ENCODE measurements around the gene WDR93.

Gene WDR93

DNA sequence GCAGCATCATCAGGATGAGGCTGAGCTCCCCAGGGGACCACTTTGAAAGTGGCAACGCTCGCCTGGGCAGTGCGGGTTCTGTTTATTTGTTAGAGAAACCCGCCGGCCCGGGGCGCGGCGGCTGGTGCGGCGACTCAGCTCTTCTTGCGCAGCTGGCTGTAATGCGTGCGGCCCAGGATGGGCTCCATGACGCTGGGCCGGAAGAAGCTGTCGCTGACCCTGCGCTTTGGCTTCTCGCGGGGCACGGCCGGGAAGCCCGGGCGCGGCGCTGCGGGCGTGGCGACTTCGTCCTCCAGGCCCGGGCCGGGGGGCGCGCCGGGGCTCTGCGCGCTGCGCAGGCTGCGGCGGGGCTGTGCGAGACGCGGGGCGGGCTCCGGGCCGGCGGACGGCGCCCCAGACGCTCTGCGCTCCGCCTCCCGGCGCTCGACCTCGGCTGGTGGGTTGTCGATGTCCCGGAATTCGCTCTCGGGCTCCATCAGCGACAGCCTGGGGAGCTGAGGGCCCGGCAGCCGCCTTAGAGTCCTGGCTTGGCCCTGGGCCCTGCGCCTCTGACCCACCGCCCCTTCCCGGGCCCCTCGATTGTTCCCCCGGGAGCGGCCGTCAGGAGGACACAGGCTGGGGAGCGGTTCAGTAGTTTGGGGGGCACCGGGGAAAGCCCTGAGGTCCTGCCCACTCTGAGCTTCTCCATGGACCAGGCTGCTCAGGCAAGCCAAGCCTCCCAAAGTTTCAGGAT is 25.0 kb upstream of the WDR93 start (continued):
- TF ChIP-seq, protein P1, sequence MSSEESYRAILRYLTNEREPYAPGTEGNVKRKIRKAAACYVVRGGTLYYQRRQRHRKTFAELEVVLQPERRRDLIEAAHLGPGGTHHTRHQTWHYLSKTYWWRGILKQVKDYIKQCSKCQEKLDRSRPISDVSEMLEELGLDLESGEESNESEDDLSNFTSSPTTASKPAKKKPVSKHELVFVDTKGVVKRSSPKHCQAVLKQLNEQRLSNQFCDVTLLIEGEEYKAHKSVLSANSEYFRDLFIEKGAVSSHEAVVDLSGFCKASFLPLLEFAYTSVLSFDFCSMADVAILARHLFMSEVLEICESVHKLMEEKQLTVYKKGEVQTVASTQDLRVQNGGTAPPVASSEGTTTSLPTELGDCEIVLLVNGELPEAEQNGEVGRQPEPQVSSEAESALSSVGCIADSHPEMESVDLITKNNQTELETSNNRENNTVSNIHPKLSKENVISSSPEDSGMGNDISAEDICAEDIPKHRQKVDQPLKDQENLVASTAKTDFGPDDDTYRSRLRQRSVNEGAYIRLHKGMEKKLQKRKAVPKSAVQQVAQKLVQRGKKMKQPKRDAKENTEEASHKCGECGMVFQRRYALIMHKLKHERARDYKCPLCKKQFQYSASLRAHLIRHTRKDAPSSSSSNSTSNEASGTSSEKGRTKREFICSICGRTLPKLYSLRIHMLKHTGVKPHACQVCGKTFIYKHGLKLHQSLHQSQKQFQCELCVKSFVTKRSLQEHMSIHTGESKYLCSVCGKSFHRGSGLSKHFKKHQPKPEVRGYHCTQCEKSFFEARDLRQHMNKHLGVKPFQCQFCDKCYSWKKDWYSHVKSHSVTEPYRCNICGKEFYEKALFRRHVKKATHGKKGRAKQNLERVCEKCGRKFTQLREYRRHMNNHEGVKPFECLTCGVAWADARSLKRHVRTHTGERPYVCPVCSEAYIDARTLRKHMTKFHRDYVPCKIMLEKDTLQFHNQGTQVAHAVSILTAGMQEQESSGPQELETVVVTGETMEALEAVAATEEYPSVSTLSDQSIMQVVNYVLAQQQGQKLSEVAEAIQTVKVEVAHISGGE (tag by site-specific recombination; conservative IDR thresholded peaks at IDR 0.05; ENCODE audit: low read depth) = peak; percentile 49; the same call in 1 of the 2 replicates
- TF ChIP-seq ZNF664 (tag by site-specific recombination; IDR thresholded peaks at IDR 0.05) = no peak
- peak; percentile 71; the same call in 1 of the 2 replicates for TF ChIP-seq ZBTB20 (tag by site-specific recombination; IDR thresholded peaks at IDR 0.05)
- TF ChIP-seq, protein P2, sequence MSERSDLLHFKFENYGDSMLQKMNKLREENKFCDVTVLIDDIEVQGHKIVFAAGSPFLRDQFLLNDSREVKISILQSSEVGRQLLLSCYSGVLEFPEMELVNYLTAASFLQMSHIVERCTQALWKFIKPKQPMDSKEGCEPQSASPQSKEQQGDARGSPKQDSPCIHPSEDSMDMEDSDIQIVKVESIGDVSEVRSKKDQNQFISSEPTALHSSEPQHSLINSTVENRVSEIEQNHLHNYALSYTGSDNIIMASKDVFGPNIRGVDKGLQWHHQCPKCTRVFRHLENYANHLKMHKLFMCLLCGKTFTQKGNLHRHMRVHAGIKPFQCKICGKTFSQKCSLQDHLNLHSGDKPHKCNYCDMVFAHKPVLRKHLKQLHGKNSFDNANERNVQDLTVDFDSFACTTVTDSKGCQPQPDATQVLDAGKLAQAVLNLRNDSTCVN (tag by site-specific recombination; optimal IDR thresholded peaks at IDR 0.05) = peak; percentile 67
- TF ChIP-seq ZBTB7A (tag by site-specific recombination; IDR thresholded peaks at IDR 0.05; ENCODE audit: low read depth) = no peak
- no peak for TF ChIP-seq ZNF404 (tag by site-specific recombination; IDR thresholded peaks at IDR 0.05)
- TF ChIP-seq ZNF19 (tag by site-specific recombination; IDR thresholded peaks at IDR 0.05; ENCODE audit: low read depth) = no peak
- TF ChIP-seq KLF9 (tag by site-specific recombination; IDR thresholded peaks at IDR 0.05; ENCODE audit: low read depth) = no peak
- TF ChIP-seq ZEB2 (tag by site-specific recombination; IDR thresholded peaks at IDR 0.05) = no peak
- no peak for TF ChIP-seq MZF1 (tag by site-specific recombination; IDR thresholded peaks at IDR 0.05; ENCODE audit: borderline replicate concordance)
- TF ChIP-seq ZNF544 (tag by site-specific recombination; IDR thresholded peaks at IDR 0.05) = no peak
- TF ChIP-seq ZNF302 (tag by site-specific recombination; IDR thresholded peaks at IDR 0.05; ENCODE audit: low read depth) = no peak

DNA sequence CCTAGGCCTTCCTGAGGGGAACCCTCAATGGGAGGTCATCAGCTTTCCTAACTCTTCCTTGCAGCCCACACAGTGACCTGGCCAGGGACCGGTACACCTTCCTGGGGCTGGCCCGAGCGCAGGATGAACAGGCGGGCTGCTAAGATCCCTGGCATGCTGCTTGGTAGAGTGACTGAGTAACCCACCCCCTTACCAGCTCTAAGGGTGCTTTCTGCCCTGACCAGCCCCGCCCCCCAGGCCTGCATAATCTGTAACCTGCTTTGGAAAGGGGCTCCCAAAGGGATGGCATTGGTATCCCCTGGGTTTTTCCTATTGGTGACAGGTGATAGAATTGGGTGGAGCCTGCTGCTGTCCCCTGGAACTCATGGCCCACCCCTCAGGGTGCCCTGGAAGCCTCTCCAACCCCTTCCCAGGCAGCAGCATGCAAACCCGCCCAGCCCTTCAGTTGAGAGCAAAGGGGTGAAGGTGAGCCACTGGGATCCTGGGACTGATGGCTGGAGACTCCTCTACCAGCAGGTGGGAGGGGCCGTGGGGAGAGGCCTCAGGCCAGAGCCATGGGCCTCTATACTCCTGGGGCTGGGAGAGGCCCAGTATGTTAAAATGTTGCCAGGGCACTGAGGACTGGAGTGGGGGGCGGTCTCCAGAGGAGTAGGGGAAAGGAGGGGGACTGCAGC is 24.3 kb upstream of the WDR93 start:
- no peak overlapping the region for H3K4me3 ChIP-seq (ENCODE audit: low read depth, low read length)

More for the DNA sequence above, 24.3 kb upstream of the WDR93 start:
- H3K4me1 ChIP-seq (ENCODE audit: control insufficient read depth, insufficient read depth, low read length) = no peaks in the 10 kb centered on the region
- H3K9me3 ChIP-seq (ENCODE audit: control insufficient read depth, insufficient read depth, low read depth, low read length) = no peaks in the 10 kb centered on the region
- H3K36me3 ChIP-seq (ENCODE audit: control insufficient read depth in 2 of 2, insufficient read depth in 1 of 2, low read length in 2 of 2) = no peaks in the 10 kb centered on the region
- H3K27ac ChIP-seq (ENCODE audit: extremely low read depth, low read depth, low read length) = peak overlapping the region; percentile 21; the same call in 1 of the 2 replicates
- TF ChIP-seq ZBTB20 (tag by site-specific recombination; IDR thresholded peaks at IDR 0.05) (0 out of 2 replicates have a peak, but pooled peaks have one; percentile 39), ZNF660 (tag by site-specific recombination; IDR thresholded peaks at IDR 0.05) (no peak), ZBTB48 (tag by site-specific recombination; IDR thresholded peaks at IDR 0.05) (peak; percentile 74), ZNF133 (tag by site-specific recombination; IDR thresholded peaks at IDR 0.05) (no peak), ZNF747 (tag by site-specific recombination; IDR thresholded peaks at IDR 0.05) (no peak), SP2 (tag by site-specific recombination; IDR thresholded peaks at IDR 0.05) (peak; percentile 30), GLIS2 (tag by site-specific recombination; IDR thresholded peaks at IDR 0.05) (peak; percentile 50), ZNF324 (tag by site-specific recombination; IDR thresholded peaks at IDR 0.05) (no peak)
- TF ChIP-seq, protein P3, sequence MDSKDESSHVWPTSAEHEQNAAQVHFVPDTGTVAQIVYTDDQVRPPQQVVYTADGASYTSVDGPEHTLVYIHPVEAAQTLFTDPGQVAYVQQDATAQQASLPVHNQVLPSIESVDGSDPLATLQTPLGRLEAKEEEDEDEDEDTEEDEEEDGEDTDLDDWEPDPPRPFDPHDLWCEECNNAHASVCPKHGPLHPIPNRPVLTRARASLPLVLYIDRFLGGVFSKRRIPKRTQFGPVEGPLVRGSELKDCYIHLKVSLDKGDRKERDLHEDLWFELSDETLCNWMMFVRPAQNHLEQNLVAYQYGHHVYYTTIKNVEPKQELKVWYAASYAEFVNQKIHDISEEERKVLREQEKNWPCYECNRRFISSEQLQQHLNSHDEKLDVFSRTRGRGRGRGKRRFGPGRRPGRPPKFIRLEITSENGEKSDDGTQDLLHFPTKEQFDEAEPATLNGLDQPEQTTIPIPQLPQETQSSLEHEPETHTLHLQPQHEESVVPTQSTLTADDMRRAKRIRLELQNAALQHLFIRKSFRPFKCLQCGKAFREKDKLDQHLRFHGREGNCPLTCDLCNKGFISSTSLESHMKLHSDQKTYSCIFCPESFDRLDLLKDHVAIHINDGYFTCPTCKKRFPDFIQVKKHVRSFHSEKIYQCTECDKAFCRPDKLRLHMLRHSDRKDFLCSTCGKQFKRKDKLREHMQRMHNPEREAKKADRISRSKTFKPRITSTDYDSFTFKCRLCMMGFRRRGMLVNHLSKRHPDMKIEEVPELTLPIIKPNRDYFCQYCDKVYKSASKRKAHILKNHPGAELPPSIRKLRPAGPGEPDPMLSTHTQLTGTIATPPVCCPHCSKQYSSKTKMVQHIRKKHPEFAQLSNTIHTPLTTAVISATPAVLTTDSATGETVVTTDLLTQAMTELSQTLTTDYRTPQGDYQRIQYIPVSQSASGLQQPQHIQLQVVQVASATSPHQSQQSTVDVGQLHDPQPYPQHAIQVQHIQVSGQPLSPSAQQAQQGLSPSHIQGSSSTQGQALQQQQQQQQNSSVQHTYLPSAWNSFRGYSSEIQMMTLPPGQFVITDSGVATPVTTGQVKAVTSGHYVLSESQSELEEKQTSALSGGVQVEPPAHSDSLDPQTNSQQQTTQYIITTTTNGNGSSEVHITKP (tag by site-specific recombination; IDR thresholded peaks at IDR 0.05) = peak; percentile 84
- TF ChIP-seq, protein P4, sequence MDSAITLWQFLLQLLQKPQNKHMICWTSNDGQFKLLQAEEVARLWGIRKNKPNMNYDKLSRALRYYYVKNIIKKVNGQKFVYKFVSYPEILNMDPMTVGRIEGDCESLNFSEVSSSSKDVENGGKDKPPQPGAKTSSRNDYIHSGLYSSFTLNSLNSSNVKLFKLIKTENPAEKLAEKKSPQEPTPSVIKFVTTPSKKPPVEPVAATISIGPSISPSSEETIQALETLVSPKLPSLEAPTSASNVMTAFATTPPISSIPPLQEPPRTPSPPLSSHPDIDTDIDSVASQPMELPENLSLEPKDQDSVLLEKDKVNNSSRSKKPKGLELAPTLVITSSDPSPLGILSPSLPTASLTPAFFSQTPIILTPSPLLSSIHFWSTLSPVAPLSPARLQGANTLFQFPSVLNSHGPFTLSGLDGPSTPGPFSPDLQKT (IDR thresholded peaks at IDR 0.05; ENCODE audit: borderline replicate concordance, low read depth, low read length) = no peak
- ChIA-PET POLR2A (no interaction called here), CTCF (interaction anchor here (0.5 to 7.8 kb wide), 3 partner anchors 9 to 176 kb away, joined by 3 to 36 read pairs (median 4); no protein-coding TSS in a partner anchor)
